ENCODE data around the gene PERM1. TPM values are rescaled to one million over a fixed set of nuclear protein-coding genes. Genes with fewer than 3 reads are reported as not detected.

PERM1 gene
- total and polyA plus RNA-seq, 2 of the 13 experiments (the other 11 are each of a cell fraction or from before 2014, with no cell fraction given), result 0.04 to 0.29 TPM

- TF ChIP-seq NONO (IDR thresholded peaks at IDR 0.05) (no peak), NONO (CRISPR knock-in tag; conservative IDR thresholded peaks at IDR 0.05) (no peak), ZNF24 (IDR thresholded peaks at IDR 0.05) (no peak), ZNF143 (CRISPR knock-in tag; IDR thresholded peaks at IDR 0.05) (peak; percentile 18; the same call in 1 of the 2 replicates), FOSL2 (CRISPR knock-in tag; IDR thresholded peaks at IDR 0.05) (peak; percentile 70), ZKSCAN8 (CRISPR knock-in tag; IDR thresholded peaks at IDR 0.05; ENCODE audit: borderline replicate concordance) (0 out of 2 replicates have a peak, but pooled peaks have one; percentile 51), ZFP41 (CRISPR knock-in tag; IDR thresholded peaks at IDR 0.05; ENCODE audit: borderline replicate concordance) (no peak), RBFOX2 (IDR thresholded peaks at IDR 0.05; ENCODE audit: low read depth, low read length) (peak; percentile 49), AHR (CRISPR knock-in tag; IDR thresholded peaks at IDR 0.05) (0 out of 2 replicates have a peak, but pooled peaks have one; percentile 30), MYC (CRISPR knock-in tag; IDR thresholded peaks at IDR 0.05; ENCODE audit: borderline replicate concordance) (peak; percentile 17; the same call in 1 of the 2 replicates), ZBTB7B (CRISPR knock-in tag; IDR thresholded peaks at IDR 0.05) (peak; percentile 47; the same call in 1 of the 2 replicates), ZNF337 (CRISPR knock-in tag; IDR thresholded peaks at IDR 0.05; ENCODE audit: borderline replicate concordance, low read depth) (no peak), PRDM10 (CRISPR knock-in tag; IDR thresholded peaks at IDR 0.05; ENCODE audit: low read depth) (peak; percentile 16; the same call in 1 of the 2 replicates), HOXA5 (CRISPR knock-in tag; IDR thresholded peaks at IDR 0.05) (no peak), CHCHD3 (CRISPR knock-in tag; IDR thresholded peaks at IDR 0.05) (no peak), ZNF343 (CRISPR knock-in tag; IDR thresholded peaks at IDR 0.05) (no peak), HMGXB4 (CRISPR knock-in tag; IDR thresholded peaks at IDR 0.05; ENCODE audit: borderline replicate concordance in 1 of 2, low read depth in 1 of 2) (peak; percentile 5 to 43; a peak in 3 of 4 replicates), AGO2 (optimal IDR thresholded peaks at IDR 0.05; ENCODE audit: low read depth, low read length) (no peak), ZNF816 (CRISPR knock-in tag; IDR thresholded peaks at IDR 0.05; ENCODE audit: borderline replicate concordance) (no peak), GMEB1 (CRISPR knock-in tag; IDR thresholded peaks at IDR 0.05; ENCODE audit: borderline replicate concordance) (peak; percentile 39; the same call in 1 of the 2 replicates)
These were observed 31.4 kb upstream of the PERM1 start, which contains the start of gene ISG15 (continued) for GRCh38 chr1:1013105-1013921.
